ENCODE data around the gene SCYGR1.

GRCh38 chr2:227430639-227431038 is 42.9 kb upstream of the SCYGR1 start:
- TF ChIP-seq, protein P1, sequence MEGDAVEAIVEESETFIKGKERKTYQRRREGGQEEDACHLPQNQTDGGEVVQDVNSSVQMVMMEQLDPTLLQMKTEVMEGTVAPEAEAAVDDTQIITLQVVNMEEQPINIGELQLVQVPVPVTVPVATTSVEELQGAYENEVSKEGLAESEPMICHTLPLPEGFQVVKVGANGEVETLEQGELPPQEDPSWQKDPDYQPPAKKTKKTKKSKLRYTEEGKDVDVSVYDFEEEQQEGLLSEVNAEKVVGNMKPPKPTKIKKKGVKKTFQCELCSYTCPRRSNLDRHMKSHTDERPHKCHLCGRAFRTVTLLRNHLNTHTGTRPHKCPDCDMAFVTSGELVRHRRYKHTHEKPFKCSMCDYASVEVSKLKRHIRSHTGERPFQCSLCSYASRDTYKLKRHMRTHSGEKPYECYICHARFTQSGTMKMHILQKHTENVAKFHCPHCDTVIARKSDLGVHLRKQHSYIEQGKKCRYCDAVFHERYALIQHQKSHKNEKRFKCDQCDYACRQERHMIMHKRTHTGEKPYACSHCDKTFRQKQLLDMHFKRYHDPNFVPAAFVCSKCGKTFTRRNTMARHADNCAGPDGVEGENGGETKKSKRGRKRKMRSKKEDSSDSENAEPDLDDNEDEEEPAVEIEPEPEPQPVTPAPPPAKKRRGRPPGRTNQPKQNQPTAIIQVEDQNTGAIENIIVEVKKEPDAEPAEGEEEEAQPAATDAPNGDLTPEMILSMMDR (IDR thresholded peaks at IDR 0.05 in 4 of 5, conservative IDR thresholded peaks at IDR 0.05 in 1 of 5) = no peak
- TF ChIP-seq POLR2A (IDR thresholded peaks at IDR 0.05) = no peak
